ENCODE measurements around the gene RRH. TPM values are rescaled to one million over a fixed set of nuclear protein-coding genes. Genes with fewer than 3 reads are reported as not detected.

RRH gene
- total and polyA plus RNA-seq, 4 donors = 0.05 to 0.08 (median 0.05) TPM; not detected in 1

- H3K9me3 ChIP-seq (ENCODE audit: control insufficient read depth in 4 of 4, low read length in 3 of 4) = no peaks in the 10 kb centered on the region
- 91% methylated on average over 2 of the region's 2 CpGs for WGBS
- no peak overlapping the region for H3K9ac ChIP-seq (ENCODE audit: low read depth in 1 of 2, low read length in 2 of 2)
- no peak overlapping the region for H3K4me3 ChIP-seq (ENCODE audit: low read depth in 1 of 3, low read length in 3 of 3)
- H3K36me3 ChIP-seq (ENCODE audit: control insufficient read depth in 4 of 4, insufficient read depth in 3 of 4, low read depth in 1 of 4, low read length in 3 of 4) = no peaks in the 10 kb centered on the region
- TF ChIP-seq CTCF (IDR thresholded peaks at IDR 0.05; ENCODE audit: low read depth, low read length, missing input control) = no peak
- TF ChIP-seq RXRA (IDR thresholded peaks at IDR 0.05) = no peak
- TF ChIP-seq ZBTB33 (IDR thresholded peaks at IDR 0.05) = no peak
- DNase-seq (ENCODE audit: low spot score) = no peak
- H3K27ac ChIP-seq (ENCODE audit: low read depth in 1 of 2, low read length in 2 of 2) = no peak overlapping the region
- peaks cover 0 to 3% (median 1%) of the 10 kb centered on the region in 4 donors for H3K4me1 ChIP-seq (ENCODE audit: control insufficient read depth in 4 of 4, insufficient read depth in 4 of 4, low read length in 3 of 4)
- H3K27me3 ChIP-seq (ENCODE audit: control insufficient read depth in 4 of 4, insufficient read depth in 4 of 4, low read length in 3 of 4) = no peaks in the 10 kb centered on the region
Observed at GRCh38 chr4:109809655-109810054, 18.1 kb upstream of the RRH start.

GRCh38 chr4:109810552-109811387, 17.0 kb upstream of the RRH start:
- Histone ChIP-seq H3K27ac (ENCODE audit: low read depth in 1 of 2, low read length in 2 of 2) (no peak overlapping the region), H3K4me1 (ENCODE audit: control insufficient read depth in 4 of 4, insufficient read depth in 4 of 4, low read length in 3 of 4) (peaks cover 0 to 9% (median 4%) of the 10 kb centered on the region in 4 donors), H3K9ac (ENCODE audit: low read depth in 1 of 2, low read length in 2 of 2) (no peak overlapping the region), H3K36me3 (ENCODE audit: control insufficient read depth in 4 of 4, insufficient read depth in 3 of 4, low read depth in 1 of 4, low read length in 3 of 4) (no peaks in the 10 kb centered on the region), H3K27me3 (ENCODE audit: control insufficient read depth in 4 of 4, insufficient read depth in 4 of 4, low read length in 3 of 4) (no peaks in the 10 kb centered on the region), H3K9me3 (ENCODE audit: control insufficient read depth in 4 of 4, low read length in 3 of 4) (no peaks in the 10 kb centered on the region), H3K4me3 (ENCODE audit: low read depth in 1 of 3, low read length in 3 of 3) (no peak overlapping the region)
- WGBS = 79% methylated on average over 11 of the region's 11 CpGs
- TF ChIP-seq YY1 (IDR thresholded peaks at IDR 0.05) = no peak
- no peak for TF ChIP-seq NR2F2 (IDR thresholded peaks at IDR 0.05)
- no peak for TF ChIP-seq FOXA2 (IDR thresholded peaks at IDR 0.05)
- TF ChIP-seq MAX (IDR thresholded peaks at IDR 0.05) = no peak
- no peak for TF ChIP-seq CTCF (IDR thresholded peaks at IDR 0.05; ENCODE audit: low read depth, low read length, missing input control)
- TF ChIP-seq GABPA (IDR thresholded peaks at IDR 0.05 in 1 of 2, conservative IDR thresholded peaks at IDR 0.05 in 1 of 2) = no peak
- no peak for TF ChIP-seq FOXA1 (IDR thresholded peaks at IDR 0.05)
- no peak for TF ChIP-seq SP1 (IDR thresholded peaks at IDR 0.05)
- TF ChIP-seq HNF4A (conservative IDR thresholded peaks at IDR 0.05) = no peak
- TF ChIP-seq ATF3 (IDR thresholded peaks at IDR 0.05) = no peak
- no peak for TF ChIP-seq EGR1 (IDR thresholded peaks at IDR 0.05; ENCODE audit: low read depth in 2 of 2)
- TF ChIP-seq RAD21 (IDR thresholded peaks at IDR 0.05) = no peak
- TF ChIP-seq TAF1 (conservative IDR thresholded peaks at IDR 0.05) = no peak
- no peak for TF ChIP-seq REST (IDR thresholded peaks at IDR 0.05)
- no peak for TF ChIP-seq RXRA (IDR thresholded peaks at IDR 0.05)
- TF ChIP-seq JUND (IDR thresholded peaks at IDR 0.05) = no peak
- no peak for TF ChIP-seq ZBTB33 (IDR thresholded peaks at IDR 0.05)
- TF ChIP-seq HNF4G (IDR thresholded peaks at IDR 0.05) = no peak
- no peak for DNase-seq (ENCODE audit: low spot score)

Data from liver (tissue), 9 donors.